GM03348 (cell line): ENCODE data around the gene APOE.
"Not testable (repeated sequence)": the region's sequence is repeated elsewhere in the genome, so short reads cannot be mapped to it uniquely, and the experiment has no call there.

Experiments
- DNase-seq: peaks from one replicate; pipeline ENCODE4 v3.0.0; 2012; ENCODE audit warnings: low spot score

The APOE gene

GRCh38 chr19:44911896-44912295 lies 6.3 kb downstream of the APOE start:
- DNase-seq, result not testable (repeated sequence)

GRCh38 chr19:44912854-44913253 lies 7.3 kb downstream of the APOE start:
- DNase-seq, result no peak

GRCh38 chr19:44913512-44914432 lies 8.2 kb downstream of the APOE start:
- DNase-seq, result not testable (repeated sequence)

GRCh38 chr19:44914433-44915206 lies 9.0 kb downstream of the APOE start, which contains the start of gene APOC1:
APOC1 (plus strand) TSS chr19:44914608; CDS start chr19:44914892, 284 bp downstream.
- DNase-seq, result peak; percentile 94

- DNase-seq, result no peak
Measured at GRCh38 chr19:44924243-44924725, 18.7 kb downstream of the APOE start.

GRCh38 chr19:44925114-44925891 lies 19.7 kb downstream of the APOE start:
- DNase-seq, result peak; percentile 43

GRCh38 chr19:44926245-44927077 lies 20.9 kb downstream of the APOE start:
- DNase-seq, result not testable (repeated sequence)

- DNase-seq, result no peak
Measured at GRCh38 chr19:44927746-44928145, 22.1 kb downstream of the APOE start.

- DNase-seq, result no peak
Measured at GRCh38 chr19:44930088-44930487, 24.5 kb downstream of the APOE start.

- no peak for DNase-seq
Measured at GRCh38 chr19:44931541-44931940, 25.9 kb downstream of the APOE start.

GRCh38 chr19:44939668-44940067 lies 34.1 kb downstream of the APOE start:
- DNase-seq, result no peak

- no peak for DNase-seq
Measured at GRCh38 chr19:44942067-44942571, 36.5 kb downstream of the APOE start, which contains the start of gene APOC4. APOC4 (plus strand) TSS chr19:44942237; CDS start chr19:44942278, 41 bp downstream.

- no peak for DNase-seq
Measured at GRCh38 chr19:44943801-44944249, 38.2 kb downstream of the APOE start.

- DNase-seq, result no peak
Measured at GRCh38 chr19:44947041-44947581, 41.5 kb downstream of the APOE start.

GRCh38 chr19:44948237-44948636 lies 42.6 kb downstream of the APOE start:
- no peak for DNase-seq

GRCh38 chr19:44948763-44949374 lies 43.3 kb downstream of the APOE start:
- DNase-seq, result no peak

- DNase-seq, result no peak
Measured at GRCh38 chr19:44949550-44949949, 44.0 kb downstream of the APOE start.

- peak; percentile 88 for DNase-seq
Measured at GRCh38 chr19:44951179-44952159, 45.9 kb downstream of the APOE start.

- no peak for DNase-seq
Measured at GRCh38 chr19:44954278-44954648, 48.7 kb downstream of the APOE start.
